Astrocyte of the hippocampus (primary cell): ENCODE results near the gene CELF1.

Source experiments
- DNase-seq: peaks from one replicate; pipeline ENCODE4 v3.0.0; 2011; ENCODE audit warnings: low read depth, low spot score

Gene CELF1

DNA sequence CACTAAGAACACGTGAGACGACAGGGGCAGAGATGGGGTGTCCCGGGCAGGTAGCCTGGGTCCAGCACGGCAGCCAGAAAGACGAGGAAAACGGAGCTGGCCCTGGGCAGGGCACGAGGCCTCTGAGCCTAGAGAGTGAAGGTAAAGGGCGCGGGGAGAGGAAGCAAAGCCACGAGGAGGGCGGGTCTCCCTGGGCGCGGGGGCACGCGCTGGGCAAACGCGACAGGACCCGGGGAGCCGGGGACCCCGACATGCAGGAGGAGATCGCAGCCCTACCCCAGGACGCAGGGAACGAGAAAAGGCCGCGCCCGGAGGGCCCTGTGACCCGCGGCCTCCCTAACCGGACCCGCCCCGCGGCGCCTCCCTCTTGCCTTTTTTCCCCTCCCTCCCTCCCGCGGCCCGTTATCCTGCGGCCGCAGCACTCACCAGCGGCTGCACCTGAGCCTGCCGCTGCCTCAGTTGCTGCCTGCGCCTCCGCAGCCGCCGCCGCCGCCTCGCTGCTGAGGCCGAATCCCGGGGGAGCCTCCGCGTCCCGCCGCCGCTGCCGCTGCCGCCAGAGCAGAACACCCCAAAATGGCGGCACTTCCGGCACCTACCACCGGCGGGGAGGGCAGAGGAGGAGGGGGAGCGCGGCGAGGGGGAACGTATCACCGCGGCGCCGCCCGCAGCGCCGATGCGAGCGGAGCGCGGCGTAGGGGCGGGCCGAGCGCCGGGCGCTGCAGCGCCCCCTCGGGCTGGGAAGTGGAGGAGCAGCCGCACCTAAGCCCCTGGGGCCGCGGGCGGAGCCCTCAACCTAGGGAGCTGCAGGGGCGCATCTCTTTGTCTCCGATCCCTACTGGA, at the start of gene CELF1:
TSS of gene CELF1 (minus strand) at position 567 of the 840 bp plus-strand sequence. CDS start 53,609 bp downstream, outside the sequence.
- peak; percentile 97 for DNase-seq

DNA sequence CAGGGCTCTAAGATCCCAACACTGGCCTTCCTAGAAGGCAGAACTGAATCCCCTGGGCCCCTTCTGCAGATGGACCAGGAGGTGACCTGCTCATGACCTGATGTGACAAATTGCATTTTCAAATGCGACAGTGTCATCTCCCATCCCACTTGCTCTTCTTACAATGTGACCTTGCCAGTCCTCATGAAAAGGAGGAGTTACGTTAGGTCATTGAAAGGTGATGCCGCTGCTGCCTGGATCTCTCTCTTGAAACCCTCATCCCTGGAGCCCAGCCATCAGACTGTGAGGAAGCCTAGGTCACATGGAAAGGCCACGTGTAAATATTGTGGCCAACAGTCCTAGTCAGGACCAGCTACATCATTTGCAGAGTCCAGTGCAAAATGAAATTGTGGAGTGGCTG, 47.0 kb upstream of the CELF1 start:
- no peak for DNase-seq

DNA sequence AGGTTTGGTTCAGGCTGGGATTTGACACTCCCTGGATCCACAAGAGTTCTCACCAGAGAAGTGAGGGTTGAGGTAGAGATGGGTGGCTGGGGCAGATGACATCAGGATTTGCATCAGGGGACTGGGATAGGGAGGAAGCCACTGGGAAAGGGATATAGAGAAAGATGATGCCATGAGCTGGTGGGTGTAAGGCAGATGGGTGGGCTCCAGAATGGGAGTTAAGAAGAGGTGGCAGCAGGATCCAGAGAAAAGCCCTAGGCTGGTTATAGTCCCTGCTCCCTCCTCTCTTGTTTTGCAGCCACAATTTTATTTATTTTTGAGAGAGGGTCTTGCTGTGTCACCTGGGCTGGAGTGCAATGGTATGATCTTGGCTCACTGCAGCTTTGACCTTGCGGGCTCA, 43.0 kb upstream of the CELF1 start:
- DNase-seq: no peak

DNA sequence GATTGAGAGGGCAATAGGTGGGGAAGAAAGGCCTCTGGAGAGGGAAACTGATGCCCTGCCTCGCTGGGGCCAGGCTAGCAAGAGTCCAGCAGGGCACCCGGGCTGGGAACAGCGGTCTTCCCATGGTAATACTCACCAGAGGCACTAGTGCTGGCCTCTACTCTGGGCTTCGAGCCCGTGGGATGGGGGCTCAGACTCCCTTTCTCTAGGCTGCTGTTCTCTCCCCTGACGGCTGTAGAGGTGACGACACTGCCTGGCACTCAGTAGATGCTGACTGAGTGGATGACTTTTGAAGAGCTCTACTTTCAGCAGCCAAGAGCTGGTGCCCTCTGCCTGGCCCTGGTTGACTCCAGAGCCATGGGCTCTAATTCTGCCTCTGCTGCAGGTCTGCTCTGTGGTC, 42.1 kb upstream of the CELF1 start:
- no peak for DNase-seq

DNA sequence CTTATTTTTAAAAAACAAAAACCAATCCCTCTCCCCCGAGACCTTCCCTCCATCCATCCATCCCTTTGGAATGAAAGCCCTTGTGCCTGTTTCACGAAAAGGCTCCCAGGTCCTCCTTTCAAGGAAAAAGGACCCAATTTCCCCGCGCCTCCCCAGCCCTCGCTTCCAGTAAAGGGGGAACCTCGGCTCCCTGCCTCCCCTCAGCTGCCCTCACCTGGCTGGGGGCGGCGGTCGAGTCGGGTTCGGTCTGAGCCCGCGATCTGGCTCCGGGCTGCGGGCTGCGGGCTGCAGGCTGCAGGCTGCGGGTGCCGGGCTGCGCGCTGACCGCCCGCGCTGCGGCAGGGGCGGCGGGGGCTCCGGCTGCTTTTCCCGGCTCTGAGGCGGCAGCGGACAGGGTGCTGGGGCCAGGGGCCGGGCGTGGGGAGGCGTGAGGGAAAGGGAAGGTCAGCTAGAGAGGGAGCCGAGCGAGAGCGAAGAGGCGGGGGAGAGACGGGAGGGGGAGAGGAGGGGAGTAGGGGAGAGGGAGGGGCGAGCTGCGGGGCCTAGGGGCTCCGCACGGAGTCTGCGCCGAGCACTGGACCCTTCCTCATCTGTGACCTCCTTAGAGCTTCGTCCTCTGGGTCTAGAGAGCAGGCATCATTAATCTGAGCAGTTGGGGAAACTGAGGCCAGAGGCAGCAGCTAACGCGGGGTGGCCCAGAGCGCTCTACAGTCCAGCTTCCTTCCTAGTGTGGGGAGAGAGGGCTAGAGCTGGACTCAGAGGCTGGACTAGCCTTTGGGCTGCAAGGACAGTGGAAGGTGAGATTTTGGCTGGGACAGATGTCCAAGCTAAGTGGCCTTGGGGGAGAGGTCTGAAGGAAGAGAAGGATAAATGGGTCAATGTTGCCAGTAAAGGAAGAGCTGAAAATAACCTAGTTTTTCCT, 41.3 kb upstream of the CELF1 start, which contains the start of gene C1QTNF4:
TSS of gene C1QTNF4 (minus strand) at position 478 of the 922 bp plus-strand sequence. CDS start 3,601 bp downstream, outside the sequence.
- DNase-seq: peak; percentile 25

DNA sequence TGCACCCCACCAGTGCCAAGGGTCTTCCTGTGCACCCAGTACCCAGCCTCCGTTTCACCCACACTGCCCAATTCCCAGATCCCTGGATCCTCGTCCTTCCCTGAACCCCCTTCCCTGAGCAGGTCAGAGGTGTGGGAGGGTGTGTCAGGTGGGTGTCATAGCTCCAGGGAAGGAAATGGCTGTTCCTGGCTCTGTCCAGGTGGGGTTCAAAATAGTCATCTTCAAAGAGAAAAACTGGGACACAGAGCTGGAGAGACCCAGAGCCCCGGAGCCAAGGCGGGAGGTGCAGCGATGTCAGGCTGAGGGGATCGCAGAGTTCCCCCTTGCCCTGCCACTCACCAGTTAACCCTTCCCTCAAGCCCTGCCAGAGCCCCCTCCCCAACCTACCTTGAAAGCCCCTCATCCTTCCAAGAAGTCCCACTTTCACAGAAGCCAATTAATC, 40.6 kb upstream of the CELF1 start:
- DNase-seq: no peak

DNA sequence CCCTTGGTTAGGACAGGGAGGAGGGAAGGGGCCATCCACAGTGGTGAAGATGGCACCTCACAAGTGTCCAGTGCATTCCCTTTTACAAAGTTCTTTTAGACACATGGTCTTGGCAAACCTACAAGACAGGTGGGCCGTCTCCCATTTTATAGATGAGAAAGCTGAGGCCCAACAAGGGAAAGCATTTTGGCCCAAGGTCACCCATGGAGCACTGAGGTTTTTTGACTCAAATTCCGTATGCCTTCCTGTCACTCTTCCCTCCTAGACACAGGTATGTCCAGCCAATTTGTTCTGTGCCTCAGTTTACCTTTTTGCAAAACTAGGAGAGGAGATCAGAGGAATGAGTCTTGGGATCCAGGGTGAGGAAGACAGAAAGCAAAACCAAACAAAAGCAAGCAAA, 40.0 kb upstream of the CELF1 start:
- no peak for DNase-seq

DNA sequence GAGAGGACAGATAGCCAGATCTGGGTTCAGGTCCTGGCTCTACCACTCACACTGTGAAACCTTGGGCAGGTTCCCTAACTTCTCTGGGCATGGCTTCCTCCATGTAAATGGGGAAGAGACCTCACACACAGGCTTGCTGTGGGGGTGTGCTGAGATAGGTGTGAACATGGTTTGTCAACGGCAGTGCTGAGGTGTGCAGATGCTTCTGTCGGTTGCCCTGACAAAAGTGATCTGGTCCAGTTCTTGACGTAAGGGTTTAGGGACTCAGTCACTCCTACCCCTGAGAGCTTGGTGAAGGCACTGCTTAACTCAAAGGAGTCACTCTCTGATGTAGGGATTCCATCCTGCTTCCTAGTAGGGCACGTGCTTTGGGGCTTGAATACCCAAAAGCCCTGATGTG, 39.3 kb upstream of the CELF1 start:
- no peak for DNase-seq

DNA sequence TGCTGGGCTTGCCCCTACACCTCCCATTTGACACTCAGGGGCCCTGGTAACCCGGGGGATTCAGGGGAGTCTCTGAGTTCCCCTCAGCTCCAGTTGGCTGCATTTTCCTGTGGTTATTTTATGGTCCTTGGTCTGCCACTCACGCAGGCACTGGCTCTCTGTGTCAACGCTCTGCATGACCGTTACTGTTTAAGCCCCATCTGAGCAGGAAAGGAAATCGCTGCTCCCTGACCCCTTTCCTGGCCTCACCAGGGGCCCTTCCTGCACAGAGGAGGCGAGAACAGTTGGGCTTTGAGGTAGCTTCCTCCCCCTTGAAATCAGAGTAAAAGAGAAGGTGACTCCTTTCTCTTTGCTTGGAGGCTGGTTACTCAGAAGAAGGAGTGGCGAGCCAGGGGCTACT, 38.8 kb upstream of the CELF1 start:
- DNase-seq: no peak

DNA sequence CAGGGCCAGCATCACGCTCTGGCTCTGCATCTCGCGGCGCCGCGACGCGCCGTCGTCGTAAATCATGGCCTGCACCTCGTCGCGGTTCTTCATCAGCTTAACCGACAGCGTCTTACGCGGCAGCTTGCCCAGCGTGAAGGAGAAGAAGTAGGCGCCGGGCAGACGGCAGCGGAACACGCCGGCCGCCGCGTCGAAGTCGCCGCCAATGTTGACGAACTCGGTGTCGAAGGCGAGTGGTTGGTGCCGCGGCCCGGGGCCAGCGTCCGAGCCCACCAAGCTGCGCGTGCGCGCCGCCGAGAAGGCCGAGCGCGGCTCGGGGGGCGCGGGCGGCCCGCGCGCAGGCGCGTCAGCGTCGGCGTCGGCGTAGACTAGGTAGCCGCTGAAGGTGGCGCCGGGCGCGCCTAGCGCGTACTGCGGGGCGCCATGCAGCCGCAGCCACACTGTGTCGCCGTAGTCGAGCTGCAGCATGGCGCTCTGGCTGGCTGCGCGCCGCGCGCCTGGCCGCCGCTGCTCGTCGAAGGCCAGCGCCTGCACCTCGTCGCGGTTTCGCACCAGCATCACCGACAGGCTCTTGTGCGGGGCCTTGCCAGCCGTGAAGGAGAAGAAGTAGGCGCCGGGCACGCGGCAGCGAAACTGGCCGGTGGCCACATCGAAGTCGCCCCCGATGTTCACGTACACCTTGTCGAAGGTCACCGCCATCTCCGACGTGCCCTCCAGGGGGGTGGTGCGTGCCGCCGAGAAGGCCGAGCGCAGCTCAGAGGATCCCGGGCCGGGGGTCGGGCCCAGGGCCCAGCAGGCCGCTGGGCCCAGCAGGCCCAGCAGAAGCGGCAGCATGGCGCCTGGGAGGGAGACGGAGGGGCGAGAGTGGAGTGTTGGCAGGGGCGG, 37.3 kb upstream of the CELF1 start:
- peak; percentile 46 for DNase-seq

DNA sequence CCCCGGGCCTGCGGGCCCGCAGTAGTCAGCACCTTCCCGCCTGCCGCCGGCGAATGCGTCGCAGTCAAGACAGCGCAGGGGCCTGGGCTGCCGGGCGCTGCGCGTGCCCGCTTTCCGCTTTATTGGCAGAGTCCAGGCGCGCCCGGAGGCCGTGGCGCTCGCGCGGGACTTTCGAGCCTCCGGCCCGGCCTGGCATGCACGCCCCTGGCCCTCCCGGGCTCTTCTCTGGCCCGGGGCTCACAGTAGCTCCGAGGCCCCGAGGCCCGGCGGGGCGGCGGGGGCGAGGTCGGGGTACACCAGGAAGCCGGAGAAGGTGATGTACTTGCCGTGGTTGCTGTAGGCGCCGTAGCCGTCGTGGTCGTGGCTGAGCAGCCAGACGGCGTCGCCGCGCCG, 36.6 kb upstream of the CELF1 start:
- no peak for DNase-seq

DNA sequence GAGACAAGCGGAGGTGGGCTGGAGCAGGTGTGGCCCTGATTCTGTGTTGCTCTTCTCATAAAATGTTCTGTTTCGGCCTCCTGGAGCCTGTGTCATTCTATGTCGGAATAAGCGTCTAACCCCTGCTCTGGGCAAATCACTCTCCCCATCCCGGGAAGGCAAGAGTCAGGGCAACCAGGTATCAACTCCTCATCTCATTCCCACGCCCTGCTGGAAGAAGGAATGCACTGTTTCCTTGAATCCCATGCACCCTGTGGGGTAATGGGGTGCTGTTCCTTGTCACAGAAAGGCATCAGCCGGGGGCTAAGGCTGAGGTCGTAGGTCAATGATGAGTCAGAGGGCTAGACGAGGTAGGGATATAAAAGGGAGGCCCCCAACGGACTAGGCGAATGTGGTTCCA, 36.2 kb upstream of the CELF1 start:
- no peak for DNase-seq

DNA sequence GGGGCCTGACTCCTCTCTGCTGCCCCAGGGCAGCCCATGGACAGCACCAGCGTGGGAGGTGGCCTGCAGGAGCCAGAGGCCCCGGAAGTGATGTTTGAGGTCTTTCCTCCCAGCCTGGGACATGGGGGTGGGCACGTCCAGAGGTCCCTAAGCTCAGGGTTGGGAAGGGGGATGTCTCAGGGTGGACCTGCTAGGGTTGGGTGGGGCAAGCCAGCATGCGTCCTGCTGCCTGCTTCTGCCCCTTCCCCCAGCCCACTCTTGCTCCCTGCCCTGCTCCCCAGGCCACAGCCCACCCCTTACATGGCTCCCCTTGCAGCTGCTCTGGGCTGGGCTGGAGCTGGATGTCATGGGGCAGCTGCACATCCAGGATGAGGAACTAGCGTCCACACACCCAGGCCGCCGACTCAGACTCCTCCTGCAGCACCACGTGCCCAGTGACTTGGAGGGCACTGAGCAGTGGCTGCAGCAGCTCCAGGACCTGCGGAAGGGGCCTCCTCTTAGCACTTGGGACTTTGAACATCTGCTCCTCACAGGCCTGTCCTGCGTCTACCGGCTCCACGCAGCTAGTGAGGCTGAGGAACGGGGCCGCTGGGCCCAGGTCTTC, 34.9 kb upstream of the CELF1 start:
- DNase-seq: no peak

DNA sequence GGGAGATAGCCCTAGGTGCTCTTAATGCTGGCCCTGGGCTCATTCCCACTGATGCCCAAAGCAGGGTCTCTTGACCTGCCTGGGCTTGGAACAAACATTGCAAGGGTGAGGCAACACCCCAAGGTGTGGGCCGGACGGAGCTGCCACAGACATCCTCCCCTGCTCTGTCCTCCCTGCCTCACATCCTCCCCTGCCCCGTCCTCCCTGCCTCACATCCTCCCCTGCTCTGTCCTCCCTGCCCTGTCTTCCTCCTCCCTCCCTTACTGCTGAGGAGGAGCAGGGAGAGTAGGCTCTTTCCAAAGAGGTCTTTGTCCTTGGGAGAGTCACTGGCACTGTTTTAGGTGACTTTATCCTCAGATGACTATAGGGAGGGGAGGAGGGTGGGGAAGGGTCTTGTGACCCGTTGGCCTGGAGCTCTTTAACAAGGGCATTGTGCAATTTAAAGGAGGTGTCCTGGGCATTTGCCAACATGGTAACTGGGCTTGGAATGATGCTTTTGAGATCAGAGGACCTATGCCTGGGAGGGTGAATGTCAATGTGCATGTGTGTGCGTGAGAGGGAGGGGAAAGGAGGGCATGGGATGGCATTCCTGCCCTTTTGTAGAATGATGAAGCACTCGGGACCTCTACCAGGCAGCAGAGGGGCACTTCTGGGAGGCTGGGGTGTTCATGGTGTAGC, 34.2 kb upstream of the CELF1 start:
- DNase-seq: no peak

DNA sequence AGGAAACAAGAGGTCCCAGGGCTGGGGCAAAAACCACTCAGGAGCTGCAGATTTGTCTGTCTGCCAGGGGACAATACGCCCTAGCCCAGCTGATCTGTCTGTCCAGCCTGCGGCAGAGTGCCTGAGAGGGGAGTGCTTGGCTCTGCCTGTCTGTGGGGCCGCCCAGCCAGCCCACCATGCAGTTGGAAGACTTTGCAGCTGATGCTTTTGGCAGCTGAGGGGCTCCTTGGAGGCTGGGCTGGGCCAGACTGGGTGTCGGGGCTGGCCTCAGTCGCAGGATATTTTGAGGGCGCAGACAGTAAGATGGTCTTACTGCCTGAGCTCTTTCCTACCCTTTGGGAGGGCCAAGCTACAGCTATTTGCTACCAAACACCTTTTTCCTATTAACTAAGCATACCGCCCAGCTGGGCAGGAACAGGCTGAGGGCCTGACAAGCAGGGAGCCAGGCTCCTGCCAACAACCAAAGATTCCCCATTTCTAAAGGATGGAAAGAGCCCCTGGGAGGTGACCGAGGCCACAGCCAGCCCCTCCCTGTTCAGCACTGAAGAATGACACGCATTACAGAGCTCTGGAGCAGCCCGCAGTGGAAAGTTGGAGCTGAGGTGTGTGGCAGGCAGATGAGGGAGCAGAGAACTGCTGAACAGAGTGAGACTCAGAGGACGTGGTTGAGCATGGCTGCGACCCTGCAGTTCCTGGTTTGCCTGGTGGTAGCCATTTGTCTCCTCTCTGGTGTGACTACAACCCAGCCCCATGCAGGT, 33.3 kb upstream of the CELF1 start, which contains the start of gene FAM180B:
TSS of gene FAM180B (plus strand) at position 581 of the 758 bp plus-strand sequence. CDS start at position 672, 91 bp downstream.
- no peak for DNase-seq

DNA sequence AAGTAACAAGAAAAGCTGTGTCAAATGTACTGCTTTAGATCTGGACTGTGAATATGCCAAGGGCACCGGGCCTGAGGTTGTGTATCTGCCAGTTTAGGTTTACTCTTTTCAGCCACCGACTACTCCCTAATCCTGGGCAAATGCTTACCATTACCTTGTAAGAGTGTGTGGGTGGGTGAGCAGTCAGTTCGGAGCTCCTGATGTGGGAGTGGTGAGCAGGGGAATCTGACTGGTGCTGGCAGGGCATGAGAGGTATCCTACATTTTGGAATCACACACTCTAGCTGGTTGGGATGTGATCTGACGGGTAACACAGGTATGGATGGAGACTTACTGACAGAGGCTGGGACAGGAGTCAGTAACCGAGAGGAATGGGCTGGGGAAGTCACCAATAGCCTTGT, 30.9 kb upstream of the CELF1 start:
- DNase-seq: no peak

DNA sequence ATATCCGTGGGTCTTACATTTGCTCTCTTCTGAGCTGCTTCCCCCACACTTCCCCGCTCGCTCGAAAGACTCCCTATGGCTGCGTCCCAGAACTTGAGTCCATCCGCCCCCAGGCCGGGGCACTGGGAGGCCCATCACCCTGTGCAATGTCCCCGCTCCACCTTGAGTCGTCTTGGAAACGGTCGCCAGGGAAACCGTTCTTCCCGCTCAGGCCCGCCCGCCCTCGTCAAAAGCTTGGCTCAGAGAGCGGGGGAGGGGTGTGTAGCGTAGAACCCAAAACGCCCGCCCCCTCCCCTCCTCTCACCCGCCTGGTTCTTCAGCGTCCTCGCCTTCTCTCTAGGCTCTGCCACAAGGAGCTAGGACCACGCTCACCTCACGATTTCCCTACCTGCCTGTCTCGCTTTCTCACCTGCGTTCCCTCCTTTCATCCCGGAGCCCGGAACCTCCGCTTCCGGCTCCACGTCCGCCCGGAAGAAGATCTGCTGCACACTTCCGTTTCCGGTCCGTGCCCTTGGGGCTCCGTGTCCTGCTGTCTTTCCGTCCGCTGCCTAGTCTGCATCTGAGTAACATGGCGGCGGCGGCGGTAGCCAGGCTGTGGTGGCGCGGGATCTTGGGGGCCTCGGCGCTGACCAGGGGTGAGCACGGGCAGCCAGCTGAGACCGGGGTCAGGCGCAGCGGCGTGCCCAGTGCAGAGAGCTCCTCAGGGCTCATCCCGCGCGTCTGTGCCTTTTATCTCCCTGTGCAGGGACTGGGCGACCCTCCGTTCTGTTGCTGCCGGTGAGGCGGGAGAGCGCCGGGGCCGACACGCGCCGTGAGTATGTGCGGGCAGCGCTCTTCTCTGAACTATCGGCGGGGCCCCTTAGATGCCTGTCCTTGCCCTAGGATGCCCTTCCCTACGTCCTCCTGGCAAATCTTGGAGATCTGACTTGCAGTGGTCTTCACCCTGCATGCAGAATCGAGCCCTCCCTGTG, 25.9 kb upstream of the CELF1 start, which contains the start of the genes KBTBD4 and NDUFS3:
TSS of gene KBTBD4 (minus strand) at position 447 of the 971 bp plus-strand sequence. CDS start at position 428, 19 bp downstream.
TSS of gene NDUFS3 (plus strand) at position 551 of the 971 bp plus-strand sequence. CDS start at position 569, 18 bp downstream.
- peak; percentile 95 for DNase-seq

DNA sequence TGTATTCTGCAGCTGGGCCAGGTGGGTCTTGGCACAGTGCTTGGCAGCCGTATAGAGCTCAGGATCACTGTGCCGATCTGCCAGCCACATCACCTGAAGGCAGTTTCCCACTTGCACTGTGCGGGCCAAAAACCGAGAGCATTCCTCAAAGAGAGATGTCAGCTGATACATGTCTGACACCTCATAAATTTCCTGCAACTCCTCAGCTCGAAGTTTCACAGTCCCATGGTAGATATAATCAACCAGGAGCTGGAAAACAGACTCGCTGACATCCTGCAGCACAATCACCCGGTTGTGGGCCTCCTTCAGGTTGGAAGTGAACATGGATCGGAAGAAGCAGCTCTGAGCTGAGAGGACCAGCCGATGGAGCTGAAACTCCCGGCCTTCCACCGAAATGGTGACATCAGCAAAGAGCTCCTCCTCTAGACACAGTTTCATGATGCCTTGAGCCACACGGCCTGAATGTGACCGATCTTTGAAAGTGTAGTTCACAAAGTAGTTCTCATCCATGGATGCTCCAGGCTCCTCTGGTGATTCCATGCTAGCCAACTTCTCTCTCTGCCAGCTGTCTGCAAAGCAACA, 24.6 kb upstream of the CELF1 start:
- no peak for DNase-seq
